HG02642 (cell line): ENCODE data around the gene SCP2.

ENCODE experiments used
- ATAC-seq: cut with Tn5 transposase; IDR thresholded peaks from one replicate; pipeline ENCODE4 v1.9.1; 2021; ENCODE audit warnings: mild to moderate bottlenecking; ENCODE audit not compliant: unreplicated experiment, poor library complexity

Gene SCP2

GRCh38 chr1:53092659-53093450, 165.8 kb downstream of the SCP2 start:
- ATAC-seq: no peak

- ATAC-seq: no peak
These were observed 166.3 kb downstream of the SCP2 start for GRCh38 chr1:53093451-53093754.

GRCh38 chr1:53093778-53094532, 166.9 kb downstream of the SCP2 start:
- ATAC-seq: no peak

GRCh38 chr1:53094533-53094919, 167.4 kb downstream of the SCP2 start:
- ATAC-seq: no peak
